H1 (cell line): ENCODE measurements around the gene PPP2R3A. TPM values are rescaled to one million over a fixed set of nuclear protein-coding genes. Genes with fewer than 3 reads are reported as not detected.

ENCODE experiments used
- CTCF ChIA-PET: fragments of 300-600 bp; sonication (Branson Sonifier 250); formaldehyde crosslinking; loops from one replicate; lab custom pipeline; 2021; ENCODE audit not compliant: partially characterized antibody; lab: Charles Lee
- POLR2A ChIA-PET: fragments of 300-600 bp; sonication (Branson Sonifier 250); formaldehyde crosslinking; loops from one replicate; lab custom pipeline; 2021; ENCODE audit warnings: inconsistent platforms; ENCODE audit not compliant: partially characterized antibody; lab: Charles Lee
- DNase-seq, 2 experiments: peaks; one replicate each; pipeline versions ENCODE4 v3.0.0 to v3.0.0-alpha.2; 2010 to 2022; ENCODE audit warnings: low spot score in 2 of 2, low read depth in 1 of 2, mixed read lengths in 1 of 2
- FAIRE-seq: peaks from 2 replicates; lab custom pipeline; 2011; peaks lifted over from hg19 to GRCh38; lab: Jason Lieb, UNC
- H2AFZ ChIP-seq: 2 replicates; pipeline ENCODE4 v1.8.1; 2012; ENCODE audit warnings: low read length, inconsistent platforms
- H2AK5ac ChIP-seq: 2 replicates; pipeline ENCODE4 v1.6.1; 2013; ENCODE audit warnings: low read depth, low read length
- H2BK120ac ChIP-seq: replicated peaks from 2 replicates; pipeline ENCODE3; 2013; ENCODE audit warnings: low read depth, low read length, inconsistent platforms
- H2BK12ac ChIP-seq: 2 replicates; pipeline ENCODE4 v1.6.1; 2013; ENCODE audit warnings: low read depth, low read length
- H2BK15ac ChIP-seq: 2 replicates; pipeline ENCODE4 v1.6.1; 2013; ENCODE audit warnings: low read length
- H2BK20ac ChIP-seq: 2 replicates; pipeline ENCODE4 v1.6.1; 2013; ENCODE audit warnings: low read length
- H2BK5ac ChIP-seq: 2 replicates; pipeline ENCODE4 v1.6.1; 2013; ENCODE audit warnings: low read depth, low read length
- H3K14ac ChIP-seq: 2 replicates; pipeline ENCODE4 v1.6.1; 2013; ENCODE audit warnings: inconsistent platforms; ENCODE audit not compliant: insufficient read length
- H3K18ac ChIP-seq: 2 replicates; pipeline ENCODE4 v1.6.1; 2013; ENCODE audit warnings: low read length; ENCODE audit errors: extremely low read depth
- H3K23ac ChIP-seq: 2 replicates; pipeline ENCODE4 v1.6.1; 2013; ENCODE audit warnings: inconsistent platforms; ENCODE audit not compliant: insufficient read length
- H3K23me2 ChIP-seq: 2 replicates; pipeline ENCODE4 v1.6.1; 2013; ENCODE audit warnings: low read depth, low read length
- H3K27ac ChIP-seq: 2 replicates; pipeline ENCODE4 v1.6.1; 2011; ENCODE audit warnings: low read depth, low read length, inconsistent platforms
- H3K27me3 ChIP-seq, 4 experiments: replicated peaks in 1 of 4; 1 replicate in 1 of 4; 2 replicates in 3 of 4; pipeline versions ENCODE4 v1.6.1 to v1.8.1; 2011 to 2013; ENCODE audit warnings: low read length in 3 of 4, mild to moderate bottlenecking in 3 of 4, inconsistent platforms in 2 of 4, mixed read lengths in 2 of 4, moderate library complexity in 1 of 4; ENCODE audit not compliant: control insufficient read depth in 3 of 4, insufficient read depth in 3 of 4; ENCODE audit errors: extremely low read depth in 1 of 4
- H3K36me3 ChIP-seq, 4 experiments: 2 replicates each; pipeline versions ENCODE4 v1.6.1 to v1.8.1; 2011 to 2013; ENCODE audit warnings: mild to moderate bottlenecking in 4 of 4, low read length in 3 of 4, moderate library complexity in 2 of 4, control low read depth in 1 of 4, inconsistent platforms in 1 of 4; ENCODE audit not compliant: insufficient read depth in 4 of 4, control insufficient read depth in 2 of 4
- H3K4ac ChIP-seq: replicated peaks from 2 replicates; pipeline ENCODE3; 2013; ENCODE audit warnings: low read length, low read depth, mixed read lengths, inconsistent platforms; ENCODE audit not compliant: insufficient read length
- H3K4me1 ChIP-seq, 4 experiments: replicated peaks in 1 of 4; 1 replicate in 1 of 4; 2 replicates in 3 of 4; pipeline versions ENCODE4 v1.6.1 to v1.8.1; 2011 to 2013; ENCODE audit warnings: low read length in 3 of 4, inconsistent platforms in 2 of 4, mixed read lengths in 1 of 4; ENCODE audit not compliant: insufficient read depth in 4 of 4, control insufficient read depth in 3 of 4
- H3K4me2 ChIP-seq, 2 experiments: 2 replicates each; pipeline versions ENCODE4 v1.6.1 to v1.8.1; 2011 to 2013; ENCODE audit warnings: low read depth in 2 of 2, low read length in 2 of 2, control low read depth in 1 of 2, inconsistent platforms in 1 of 2, mild to moderate bottlenecking in 1 of 2; ENCODE audit not compliant: insufficient read depth in 1 of 2
- H3K4me3 ChIP-seq, 4 experiments: fragments of 200-600, 300-600 bp in 1 of 4; sonication (generic), shearing (Covaris generic), sonication (Bioruptor Twin) in 1 of 4; 2 replicates each; pipeline versions ENCODE4 v1.5.1 to v1.8.1; 2011 to 2016; ENCODE audit warnings: low read length in 4 of 4, low read depth in 3 of 4, control low read depth in 2 of 4, inconsistent platforms in 2 of 4, mild to moderate bottlenecking in 2 of 4, mixed read lengths in 1 of 4, moderate library complexity in 1 of 4; ENCODE audit not compliant: insufficient read depth in 2 of 4; ENCODE audit errors: extremely low read depth in 1 of 4
- H3K56ac ChIP-seq: replicated peaks from 2 replicates; pipeline ENCODE3; 2013; ENCODE audit warnings: low read depth, mild to moderate bottlenecking, mixed read lengths, low read length, inconsistent platforms; ENCODE audit not compliant: insufficient read length
- H3K79me1 ChIP-seq: 2 replicates; pipeline ENCODE4 v1.6.1; 2013; ENCODE audit warnings: low read depth, low read length, control low read depth
- H3K79me2 ChIP-seq, 2 experiments: 2 replicates each; pipeline versions ENCODE4 v1.6.1 to v1.8.1; 2012 to 2013; ENCODE audit warnings: low read length in 2 of 2, mild to moderate bottlenecking in 2 of 2, inconsistent platforms in 1 of 2; ENCODE audit not compliant: insufficient read depth in 2 of 2, control insufficient read depth in 1 of 2
- H3K9ac ChIP-seq, 4 experiments: replicated peaks in 1 of 4; 1 replicate in 1 of 4; 2 replicates in 3 of 4; pipeline versions ENCODE4 v1.6.1 to v1.8.1; 2011 to 2013; ENCODE audit warnings: low read depth in 3 of 4, low read length in 3 of 4, control low read depth in 2 of 4, mild to moderate bottlenecking in 2 of 4, moderate library complexity in 2 of 4, inconsistent platforms in 1 of 4; ENCODE audit errors: extremely low read depth in 1 of 4
- H3K9me3 ChIP-seq, 2 experiments: 2 replicates each; pipeline versions ENCODE4 v1.6.1 to v1.8.1; 2012 to 2013; ENCODE audit warnings: mild to moderate bottlenecking in 2 of 2, moderate library complexity in 2 of 2, control low read depth in 1 of 2, inconsistent platforms in 1 of 2, low read depth in 1 of 2, low read length in 1 of 2, mixed read lengths in 1 of 2; ENCODE audit not compliant: insufficient read depth in 2 of 2
- H4K20me1 ChIP-seq, 2 experiments: replicated peaks in 1 of 2; 2 replicates each; pipeline versions ENCODE3 to v1.8.1; 2011 to 2013; ENCODE audit warnings: inconsistent platforms in 2 of 2, low read length in 2 of 2, mild to moderate bottlenecking in 1 of 2; ENCODE audit not compliant: insufficient read depth in 2 of 2, control insufficient read depth in 1 of 2
- H4K5ac ChIP-seq: 2 replicates; pipeline ENCODE4 v1.6.1; 2013; ENCODE audit warnings: low read length, low read depth, mixed read lengths, inconsistent platforms; ENCODE audit not compliant: insufficient read length
- H4K8ac ChIP-seq: 2 replicates; pipeline ENCODE4 v1.8.0; 2013; ENCODE audit warnings: mild to moderate bottlenecking, moderate library complexity, low read length, inconsistent platforms; ENCODE audit not compliant: insufficient read depth; ENCODE audit errors: extremely low read depth
- H4K91ac ChIP-seq: replicated peaks from 2 replicates; pipeline ENCODE3; 2013; ENCODE audit warnings: low read length, mixed read lengths, inconsistent platforms; ENCODE audit not compliant: insufficient read length
- ASH2L ChIP-seq: fragments of 200-600, 300-600 bp; sonication (generic); IDR thresholded peaks from one replicate; pipeline ENCODE4 v1.7.1; 2017; ENCODE audit warnings: low read length
- BACH1 ChIP-seq: IDR thresholded peaks from 2 replicates; pipeline ENCODE4 v1.6.1; 2012; ENCODE audit warnings: low read length, improper control_type of control experiment
- CEBPB ChIP-seq: IDR thresholded peaks from 2 replicates; pipeline ENCODE4 v1.6.1; 2012; ENCODE audit warnings: low read depth, low read length
- CREB1 ChIP-seq: IDR thresholded peaks from 2 replicates; pipeline ENCODE4 v1.6.1; 2012; ENCODE audit warnings: inconsistent platforms
- GABPA ChIP-seq: IDR thresholded peaks from 2 replicates; pipeline ENCODE4 v1.6.1; 2011; ENCODE audit warnings: mild to moderate bottlenecking, low read length, moderate library complexity, borderline replicate concordance; ENCODE audit not compliant: insufficient read depth
- HDAC2 ChIP-seq, 2 experiments: fragments of 300-600 bp in 1 of 2; sonication (generic) in 1 of 2; IDR thresholded peaks; 2 replicates each; pipeline ENCODE4 v1.6.1; 2011 to 2012; ENCODE audit warnings: low read depth in 2 of 2, low read length in 2 of 2, mild to moderate bottlenecking in 2 of 2, moderate library complexity in 2 of 2, borderline replicate concordance in 1 of 2, inconsistent platforms in 1 of 2
- JUND ChIP-seq: IDR thresholded peaks from 2 replicates; pipeline ENCODE4 v1.6.1; 2011; ENCODE audit warnings: mild to moderate bottlenecking, improper control_type of control experiment, low read length
- KDM4A ChIP-seq: IDR thresholded peaks from one replicate; pipeline ENCODE4 v1.7.1; 2012; ENCODE audit warnings: low read depth, mild to moderate bottlenecking, moderate library complexity, low read length, inconsistent platforms; ENCODE audit not compliant: severe bottlenecking
- NRF1 ChIP-seq: IDR thresholded peaks from 2 replicates; pipeline ENCODE4 v1.6.1; 2011; ENCODE audit warnings: mild to moderate bottlenecking, low read depth, low read length, improper control_type of control experiment
- RAD21 ChIP-seq, 2 experiments: IDR thresholded peaks in 1 of 2; conservative IDR thresholded peaks in 1 of 2; 2 replicates each; pipeline ENCODE4 v1.6.1; 2011; ENCODE audit warnings: low read depth in 2 of 2, low read length in 2 of 2, improper control_type of control experiment in 1 of 2, inconsistent platforms in 1 of 2, mild to moderate bottlenecking in 1 of 2, moderate library complexity in 1 of 2
- SAP30 ChIP-seq: fragments of 300-600 bp; sonication (generic); IDR thresholded peaks from 2 replicates; pipeline ENCODE4 v1.7.1; 2012; ENCODE audit warnings: low read length, moderate library complexity, mild to moderate bottlenecking, inconsistent platforms; ENCODE audit not compliant: insufficient read depth, insufficient replicate concordance
- SIX5 ChIP-seq: IDR thresholded peaks from 2 replicates; pipeline ENCODE4 v1.6.1; 2011; ENCODE audit warnings: mild to moderate bottlenecking, low read depth, low read length
- SUZ12 ChIP-seq: fragments of 200-600 bp; sonication (generic); IDR thresholded peaks from 2 replicates; pipeline ENCODE4 v1.6.1; 2012; ENCODE audit warnings: mild to moderate bottlenecking, inconsistent platforms, low read length, moderate library complexity, mixed read lengths
- TEAD4 ChIP-seq: IDR thresholded peaks from 2 replicates; pipeline ENCODE4 v1.6.1; 2012; ENCODE audit warnings: low read depth, low read length, inconsistent platforms, mixed read lengths
- YY1 ChIP-seq: IDR thresholded peaks from 2 replicates; pipeline ENCODE4 v1.6.1; 2011; ENCODE audit warnings: low read depth, mild to moderate bottlenecking, low read length
- WGBS, 2 experiments: shearing (Covaris generic) in 1 of 2; methylation state at CpG; one replicate each; pipeline versions ENCODE4 v1.1.6 to v1.1.7; 2013 to 2015; ENCODE audit warnings: low lambda C conversion rate in 2 of 2, mixed read lengths in 2 of 2, inconsistent platforms in 1 of 2, low coverage in 1 of 2, missing lambda C conversion rate in 1 of 2; ENCODE audit not compliant: insufficient replicate concordance in 2 of 2, insufficient coverage in 1 of 2, insufficient read length in 1 of 2; ENCODE audit errors: extremely low coverage in 1 of 2, missing lambda C conversion rate in 1 of 2; 5-methylcytosine and 5-hydroxymethylcytosine counted together
- polyA plus RNA-seq, 7 experiments: library from polyadenylated mRNA; depleted of rRNA in 3 of 7; stranded (reverse) in 5 of 7; unstranded in 2 of 7; fragments of >200 nt in 5 of 7; fragments of 200-250 nt in 2 of 7; gene quantifications; 1 replicate in 5 of 7; 2 replicates in 1 of 7; 4 replicates in 1 of 7; pipeline versions ENCODE4 v1.2.1 to v1.2.3, GENCODE V29; 2011 to 2013; ENCODE audit warnings: missing spikeins in 2 of 7, mixed read lengths in 2 of 7
- total RNA-seq: library from RNA; stranded (reverse); fragmentation: NEBNext Ultra II Directional; extraction: Animal tissue kit (Norgen Biotek cat#: 25700); gene quantifications from 2 replicates; pipeline ENCODE4 v1.2.1, GENCODE V29; 2021

Gene PPP2R3A
- total and polyA plus RNA-seq, 2 of the 8 experiments (the other 6 are each of a cell fraction or from before 2014, with no cell fraction given) = 4.1 to 15.2 TPM

DNA sequence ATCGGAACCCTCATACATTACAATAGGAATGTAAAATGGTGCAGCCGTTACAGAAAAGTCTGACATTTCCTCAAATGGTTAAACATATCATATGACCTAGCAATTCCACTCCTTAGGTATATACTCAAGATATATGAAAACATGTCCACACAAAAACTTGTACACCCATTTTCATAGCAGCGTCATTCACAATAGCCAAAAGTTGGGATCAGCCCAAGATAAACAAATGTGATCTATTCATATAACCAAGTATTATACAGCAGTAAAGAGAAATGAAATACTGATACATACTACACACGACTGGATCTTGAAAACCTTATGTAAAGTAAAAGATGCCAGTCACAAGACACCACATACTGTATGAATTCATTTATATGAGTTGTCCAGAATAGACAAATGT, 128.2 kb downstream of the PPP2R3A start:
- ChIA-PET CTCF (no interaction called here), POLR2A (no interaction called here)
- no peaks in the 10 kb centered on the region for H3K9me3 ChIP-seq
- no peak overlapping the region for H2AFZ ChIP-seq
- no peak overlapping the region for H2AK5ac ChIP-seq
- H3K4ac ChIP-seq = no peak overlapping the region
- no peak overlapping the region for H3K4me2 ChIP-seq
- no peak overlapping the region for H4K5ac ChIP-seq
- H2BK5ac ChIP-seq = no peak overlapping the region
- H2BK15ac ChIP-seq = no peak overlapping the region
- H3K9ac ChIP-seq = no peak overlapping the region
- no peak overlapping the region for H3K4me3 ChIP-seq
- no peak overlapping the region for H3K14ac ChIP-seq
- no peaks in the 10 kb centered on the region for H4K20me1 ChIP-seq
- no peak overlapping the region for H3K23ac ChIP-seq
- H2BK120ac ChIP-seq = no peak overlapping the region
- 87% methylated on average over 4 of the region's 4 CpGs; no CpG with 5 or more reads in 1 of the 2 experiments for WGBS, 2 experiments
- FAIRE-seq (no peak), DNase-seq (no peak)
- H4K8ac ChIP-seq = no peak overlapping the region
- TF ChIP-seq GABPA = no peak
- TF ChIP-seq SUZ12 = no peak
- no peak for TF ChIP-seq TEAD4
- TF ChIP-seq SIX5 = no peak
- no peak for TF ChIP-seq HDAC2 (IDR thresholded peaks at IDR 0.05; ENCODE audit: borderline replicate concordance in 1 of 2, low read depth in 2 of 2, low read length in 2 of 2)
- no peak for TF ChIP-seq RAD21 (IDR thresholded peaks at IDR 0.05 in 1 of 2, conservative IDR thresholded peaks at IDR 0.05 in 1 of 2; ENCODE audit: low read depth in 2 of 2, low read length in 2 of 2)
- TF ChIP-seq YY1 = no peak
- TF ChIP-seq BACH1 = no peak
- TF ChIP-seq JUND = no peak
- no peak for TF ChIP-seq ASH2L
- no peak for TF ChIP-seq CREB1
- no peak for TF ChIP-seq CEBPB
- TF ChIP-seq KDM4A = no peak
- TF ChIP-seq SAP30 = no peak
- no peak for TF ChIP-seq NRF1
- H3K79me1 ChIP-seq = no peaks in the 10 kb centered on the region
- no peaks in the 10 kb centered on the region for H3K4me1 ChIP-seq
- H2BK12ac ChIP-seq = no peak overlapping the region
- no peak overlapping the region for H3K56ac ChIP-seq
- no peaks in the 10 kb centered on the region for H3K23me2 ChIP-seq
- no peak overlapping the region for H2BK20ac ChIP-seq
- no peak overlapping the region for H3K27ac ChIP-seq
- no peak overlapping the region for H3K18ac ChIP-seq
- H3K27me3 ChIP-seq = no peaks in the 10 kb centered on the region
- peaks cover 0 to 7% (median 3%) of the 10 kb centered on the region in 4 experiments; a peak in 4 of 8 replicates for H3K36me3 ChIP-seq
- no peak overlapping the region for H4K91ac ChIP-seq
- no peaks in the 10 kb centered on the region for H3K79me2 ChIP-seq
